Fibroblast of lung (primary cell): ENCODE data around the gene TMEM121. TPM values are rescaled to one million over a fixed set of nuclear protein-coding genes. Genes with fewer than 3 reads are reported as not detected.

ENCODE experiments used
- DNase-seq, 2 donors: peaks; one replicate each; pipeline versions ENCODE4 v3.0.0 to v3.0.0-alpha.2; 2010; ENCODE audit warnings: low read depth in 2 of 2
- H2AFZ ChIP-seq: 2 replicates; pipeline ENCODE4 v1.5.1; 2012; ENCODE audit warnings: low read length, control low read depth, inconsistent platforms
- H3K27ac ChIP-seq: 2 replicates; pipeline ENCODE4 v1.5.1; 2011; ENCODE audit warnings: low read length, control low read depth; ENCODE audit not compliant: insufficient read depth
- H3K27me3 ChIP-seq: 2 replicates; pipeline ENCODE4 v1.5.1; 2011; ENCODE audit warnings: mild to moderate bottlenecking, low read length; ENCODE audit not compliant: control insufficient read depth, insufficient read depth
- H3K36me3 ChIP-seq: 2 replicates; pipeline ENCODE4 v1.5.1; 2011; ENCODE audit warnings: low read length; ENCODE audit not compliant: control insufficient read depth, insufficient read depth
- H3K4me1 ChIP-seq: 2 replicates; pipeline ENCODE4 v1.5.1; 2011; ENCODE audit warnings: low read length; ENCODE audit not compliant: control insufficient read depth, insufficient read depth; ENCODE audit errors: extremely low read depth
- H3K4me2 ChIP-seq: 2 replicates; pipeline ENCODE4 v1.5.1; 2011; ENCODE audit warnings: low read length, control low read depth; ENCODE audit not compliant: insufficient read depth; ENCODE audit errors: extremely low read depth
- H3K4me3 ChIP-seq, 4 experiments: fragments of 200-600 bp in 1 of 4; sonication (generic) in 1 of 4; replicated peaks in 1 of 4; 2 replicates each; pipeline ENCODE4 v1.5.1; 2011 to 2016; ENCODE audit warnings: low read length in 4 of 4, low read depth in 3 of 4, mild to moderate bottlenecking in 3 of 4, control low read depth in 2 of 4, inconsistent platforms in 1 of 4, mixed read lengths in 1 of 4; ENCODE audit not compliant: insufficient read depth in 1 of 4; ENCODE audit errors: control extremely low read depth in 1 of 4
- H3K79me2 ChIP-seq: 2 replicates; pipeline ENCODE4 v1.5.1; 2012; ENCODE audit warnings: mild to moderate bottlenecking, low read length, inconsistent platforms; ENCODE audit not compliant: control insufficient read depth, insufficient read depth
- H3K9ac ChIP-seq: 2 replicates; pipeline ENCODE4 v1.5.1; 2011; ENCODE audit warnings: mild to moderate bottlenecking, low read length, control low read depth; ENCODE audit not compliant: insufficient read depth
- H3K9me3 ChIP-seq: 2 replicates; pipeline ENCODE4 v1.5.1; 2012; ENCODE audit warnings: low read depth, low read length; ENCODE audit not compliant: control insufficient read depth, insufficient read depth
- H4K20me1 ChIP-seq: 2 replicates; pipeline ENCODE4 v1.5.1; 2011; ENCODE audit warnings: low read length; ENCODE audit not compliant: control insufficient read depth, insufficient read depth; ENCODE audit errors: extremely low read depth
- CTCF ChIP-seq, 2 donors: IDR thresholded peaks in 1 of 2; conservative IDR thresholded peaks in 1 of 2; 1 replicate in 1 of 2; 2 replicates in 1 of 2; pipeline ENCODE4 v1.5.1; 2011 to 2012; ENCODE audit warnings: low read length in 2 of 2, control low read depth in 1 of 2, inconsistent platforms in 1 of 2, low read depth in 1 of 2, mild to moderate bottlenecking in 1 of 2
- EZH2 ChIP-seq: IDR thresholded peaks from 2 replicates; pipeline ENCODE4 v1.5.1; 2012; ENCODE audit warnings: low read length, control low read depth, mild to moderate bottlenecking; ENCODE audit errors: missing control alignments
- polyA plus RNA-seq, 2 donors: library from polyadenylated mRNA; depleted of rRNA in 1 of 2; stranded (reverse) in 1 of 2; unstranded in 1 of 2; fragments of >200 nt; gene quantifications; 2 replicates each; pipeline ENCODE4 v1.2.1, GENCODE V29; 2011 to 2012; ENCODE audit warnings: missing spikeins in 1 of 2
- total RNA-seq: library from RNA; depleted of rRNA; stranded (reverse); fragments of >200 nt; gene quantifications from 2 replicates; pipeline ENCODE4 v1.2.1, GENCODE V29; 2014

Gene TMEM121
- total and polyA plus RNA-seq, 2 donors (not counting 1 experiment from before 2014, with no cell fraction given), result 0.30 to 5.1 TPM

DNA sequence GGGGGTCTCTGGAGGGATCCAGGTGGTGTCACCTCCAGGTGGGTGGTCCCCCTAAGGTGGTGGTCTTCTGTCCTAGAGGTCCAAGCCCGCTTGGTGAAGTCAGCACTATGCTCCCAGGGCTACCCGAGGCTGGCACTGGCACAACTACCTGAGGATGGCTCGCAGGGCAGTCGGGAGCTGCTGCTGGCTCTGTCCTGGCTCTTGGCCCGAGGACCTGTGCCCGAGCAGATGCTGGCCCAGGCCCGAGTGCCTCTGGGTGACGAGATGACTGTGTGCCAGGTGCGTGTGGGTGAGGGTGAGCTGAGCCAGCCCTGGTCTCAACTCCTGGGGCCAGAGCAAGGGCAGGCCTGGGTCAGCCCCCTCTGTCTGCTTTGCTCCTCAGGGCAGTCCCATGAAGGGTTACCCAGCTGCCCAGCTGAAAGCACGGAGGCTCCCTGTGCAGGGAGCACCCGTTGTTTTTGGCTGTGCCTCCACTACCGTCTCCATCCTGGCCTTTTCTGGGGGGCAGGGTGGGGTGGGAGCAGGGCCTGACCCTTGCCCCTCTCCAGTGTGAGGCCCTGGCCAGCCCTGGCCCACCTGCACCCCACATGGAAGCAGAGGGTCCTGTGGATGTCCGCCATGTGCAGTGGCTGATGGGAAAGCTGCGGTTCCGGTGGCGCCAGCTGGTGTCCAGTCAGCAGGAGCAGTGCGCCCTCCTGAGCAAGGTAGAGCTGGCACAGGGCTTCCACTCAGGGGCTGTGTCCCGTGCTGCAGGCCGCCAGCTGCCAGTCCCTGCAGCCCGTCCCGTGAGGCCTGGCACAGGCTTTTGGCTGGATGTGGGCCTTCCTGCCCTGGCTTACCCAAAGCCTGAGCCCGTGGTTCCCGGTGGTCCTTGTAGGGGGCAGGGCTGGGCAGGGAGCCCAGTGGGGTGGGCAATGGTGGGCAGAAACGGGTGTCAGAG, 34.1 kb upstream of the TMEM121 start:
- Histone ChIP-seq H3K79me2 (peaks cover 3% of the 10 kb centered on the region), H3K27ac (no peak overlapping the region), H2AFZ (no peak overlapping the region), H3K4me3 (peak overlapping the region in 2 of 4 experiments; percentile 3 to 59), H4K20me1 (no peaks in the 10 kb centered on the region), H3K4me2 (peak overlapping the region; percentile 59), H3K4me1 (peaks cover 4% of the 10 kb centered on the region), H3K27me3 (peaks cover 5% of the 10 kb centered on the region), H3K9ac (no peak overlapping the region), H3K36me3 (no peaks in the 10 kb centered on the region), H3K9me3 (no peaks in the 10 kb centered on the region)
- DNase-seq, result no peak
- TF ChIP-seq CTCF (conservative IDR thresholded peaks at IDR 0.05 in 1 of 2, IDR thresholded peaks at IDR 0.05 in 1 of 2; ENCODE audit: low read depth in 1 of 2, low read length in 2 of 2) (no peak), EZH2 (no peak)

DNA sequence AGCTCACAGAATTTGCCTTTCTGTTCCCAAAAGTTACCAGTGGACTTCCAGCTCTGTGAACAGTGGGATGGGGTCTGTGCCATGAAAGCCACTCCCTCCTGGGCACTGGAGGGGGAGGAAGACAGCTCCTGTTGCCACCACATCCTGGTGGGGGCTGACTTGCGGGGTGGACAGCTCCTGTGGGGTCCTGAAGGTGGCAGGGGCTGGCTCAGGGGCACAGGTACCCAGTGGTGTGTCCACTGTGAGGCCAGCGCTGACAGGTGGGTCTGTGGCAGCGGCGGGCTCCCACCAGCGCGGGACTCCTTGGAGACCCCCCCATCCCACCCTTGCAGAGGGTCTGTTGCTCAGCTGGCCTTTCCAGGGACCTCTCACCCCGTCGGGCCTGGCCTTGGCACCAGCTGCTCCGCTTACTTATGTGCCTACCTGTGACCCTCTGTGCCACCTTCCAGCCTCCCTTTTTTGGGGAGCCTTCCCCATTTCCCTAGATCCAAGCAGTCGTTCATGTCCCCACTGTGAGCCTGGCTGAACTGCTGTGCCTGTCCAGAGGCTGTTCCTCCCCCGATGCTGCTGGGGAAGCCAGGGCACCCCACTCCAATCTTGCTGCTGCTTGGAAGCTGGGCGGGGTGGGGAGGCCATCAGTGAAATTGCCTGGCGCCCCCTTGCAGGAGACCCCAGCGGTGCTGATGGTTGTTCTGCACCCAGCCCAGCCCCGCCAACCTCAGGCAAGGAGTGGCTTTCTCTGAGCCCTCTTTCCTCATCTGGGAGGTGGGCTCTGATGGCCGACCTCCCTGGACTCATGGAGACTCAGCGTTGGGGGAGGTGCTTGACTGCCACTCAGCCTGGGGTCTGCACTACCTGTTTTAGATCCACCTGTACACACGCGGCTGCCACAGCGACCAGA, 33.2 kb upstream of the TMEM121 start:
- TF ChIP-seq EZH2 (no peak), CTCF (conservative IDR thresholded peaks at IDR 0.05 in 1 of 2, IDR thresholded peaks at IDR 0.05 in 1 of 2; ENCODE audit: low read depth in 1 of 2, low read length in 2 of 2) (no peak)
- no peak overlapping the region for H3K9ac ChIP-seq

More for the DNA sequence above, 33.2 kb upstream of the TMEM121 start:
- no peak overlapping the region for H3K4me3 ChIP-seq
- peaks cover 4% of the 10 kb centered on the region for H3K4me1 ChIP-seq
- H2AFZ ChIP-seq, result no peak overlapping the region
- H3K27me3 ChIP-seq, result no peaks in the 10 kb centered on the region
- no peak overlapping the region for H3K27ac ChIP-seq
- peaks cover 3% of the 10 kb centered on the region for H3K79me2 ChIP-seq
- no peaks in the 10 kb centered on the region for H3K9me3 ChIP-seq
- no peak overlapping the region for H3K4me2 ChIP-seq
- no peaks in the 10 kb centered on the region for H3K36me3 ChIP-seq
- no peak for DNase-seq
- H4K20me1 ChIP-seq, result no peaks in the 10 kb centered on the region
